BE2C (cell line): ENCODE results near the gene SLC51B.

Experiments used
- DNase-seq: peaks from one replicate; pipeline ENCODE4 v3.0.0-alpha.2; 2020
- H3K27me3 ChIP-seq: fragments of 250-450 bp; sonication (Bioruptor Pico); 2 replicates; pipeline ENCODE4 v1.5.1; 2020; ENCODE audit warnings: mild to moderate bottlenecking
- H3K36me3 ChIP-seq: fragments of 250-450 bp; sonication (Bioruptor Pico); 2 replicates; pipeline ENCODE4 v1.5.1; 2020; ENCODE audit warnings: mild to moderate bottlenecking
- H3K4me1 ChIP-seq: fragments of 250-450 bp; sonication (Bioruptor Pico); 2 replicates; pipeline ENCODE4 v1.5.1; 2020
- H3K4me3 ChIP-seq: 2 replicates; pipeline ENCODE4 v1.5.1; 2011; ENCODE audit warnings: low read depth, low read length
- H3K9me3 ChIP-seq: fragments of 250-450 bp; sonication (Bioruptor Pico); 2 replicates; pipeline ENCODE4 v1.5.1; 2020
- TF ChIP-seq, protein P1 (sequence below): IDR thresholded peaks from 2 replicates; pipeline ENCODE4 v1.5.1; 2012; ENCODE audit warnings: mild to moderate bottlenecking, low read depth, low read length

SLC51B gene

DNA sequence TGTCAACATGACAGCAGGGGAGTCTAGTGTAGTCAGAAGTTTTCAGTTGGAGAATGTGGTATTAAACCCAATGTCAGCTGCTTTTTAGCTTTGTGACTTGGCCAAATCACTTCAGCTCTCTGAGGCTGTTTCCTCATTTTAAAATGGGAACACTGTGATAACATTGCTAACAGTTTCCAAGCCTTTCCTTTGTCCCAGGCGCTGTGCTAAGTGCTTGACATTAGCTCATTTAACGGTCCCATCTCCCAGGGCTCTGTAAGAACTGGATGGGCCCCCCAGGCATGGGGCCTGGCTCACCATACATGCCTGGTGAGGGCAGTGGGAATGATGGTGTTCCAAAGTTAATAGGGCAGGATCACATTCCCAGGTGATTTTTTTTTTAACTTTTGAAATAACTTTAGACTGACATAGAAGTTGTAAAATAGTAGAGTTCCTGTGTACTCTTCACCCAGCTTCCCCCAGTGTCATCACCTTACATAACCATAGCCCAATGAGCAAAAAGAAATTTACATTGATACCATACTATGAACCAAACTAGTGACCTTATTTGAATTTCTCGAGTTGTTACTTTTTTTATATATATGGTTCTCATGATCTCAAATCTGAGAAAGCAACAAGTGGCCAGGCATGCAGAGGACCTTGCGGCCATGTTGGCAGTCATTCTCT, 14.9 kb downstream of the SLC51B start:
- TF ChIP-seq, protein P1, sequence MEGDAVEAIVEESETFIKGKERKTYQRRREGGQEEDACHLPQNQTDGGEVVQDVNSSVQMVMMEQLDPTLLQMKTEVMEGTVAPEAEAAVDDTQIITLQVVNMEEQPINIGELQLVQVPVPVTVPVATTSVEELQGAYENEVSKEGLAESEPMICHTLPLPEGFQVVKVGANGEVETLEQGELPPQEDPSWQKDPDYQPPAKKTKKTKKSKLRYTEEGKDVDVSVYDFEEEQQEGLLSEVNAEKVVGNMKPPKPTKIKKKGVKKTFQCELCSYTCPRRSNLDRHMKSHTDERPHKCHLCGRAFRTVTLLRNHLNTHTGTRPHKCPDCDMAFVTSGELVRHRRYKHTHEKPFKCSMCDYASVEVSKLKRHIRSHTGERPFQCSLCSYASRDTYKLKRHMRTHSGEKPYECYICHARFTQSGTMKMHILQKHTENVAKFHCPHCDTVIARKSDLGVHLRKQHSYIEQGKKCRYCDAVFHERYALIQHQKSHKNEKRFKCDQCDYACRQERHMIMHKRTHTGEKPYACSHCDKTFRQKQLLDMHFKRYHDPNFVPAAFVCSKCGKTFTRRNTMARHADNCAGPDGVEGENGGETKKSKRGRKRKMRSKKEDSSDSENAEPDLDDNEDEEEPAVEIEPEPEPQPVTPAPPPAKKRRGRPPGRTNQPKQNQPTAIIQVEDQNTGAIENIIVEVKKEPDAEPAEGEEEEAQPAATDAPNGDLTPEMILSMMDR: no peak

DNA sequence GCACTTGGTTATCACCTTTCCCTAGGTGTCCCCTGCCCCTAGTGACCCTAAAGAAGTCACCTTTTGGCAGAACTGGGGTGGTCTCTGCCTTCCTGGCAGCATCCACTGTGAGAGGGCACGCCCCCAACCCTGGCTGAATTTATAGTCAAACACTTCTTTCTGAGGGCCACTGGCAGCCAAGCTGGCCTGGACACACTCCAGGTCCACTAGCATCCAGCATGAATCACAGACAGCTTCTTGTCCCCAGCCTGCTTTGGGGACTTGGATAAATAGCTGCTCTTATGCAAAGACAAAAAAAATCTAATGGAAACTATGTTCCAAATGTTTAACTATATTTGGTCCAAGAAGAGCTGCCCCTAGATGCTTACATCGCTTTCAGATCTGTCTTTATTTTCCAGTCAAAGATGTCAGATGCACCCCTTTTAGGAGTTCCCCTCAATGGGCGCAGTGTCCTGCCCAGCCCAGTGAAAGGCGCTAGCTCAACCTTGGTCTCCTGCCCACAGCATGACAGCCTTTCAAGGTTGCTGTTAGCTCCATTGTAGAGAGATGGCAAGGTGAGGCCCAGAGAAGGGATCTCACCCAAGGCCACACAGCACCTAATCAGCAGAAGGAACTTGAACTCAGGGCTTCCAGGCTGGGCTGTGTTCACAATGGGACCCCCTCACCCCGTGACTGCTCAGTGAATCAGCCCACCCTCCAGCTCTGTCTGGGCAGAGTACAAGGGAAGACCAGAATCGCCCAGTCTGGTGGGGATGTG, 15.6 kb downstream of the SLC51B start:
- no peaks in the 10 kb centered on the region for H3K36me3 ChIP-seq
- no peaks in the 10 kb centered on the region for H3K9me3 ChIP-seq
- H3K4me1 ChIP-seq: no peaks in the 10 kb centered on the region
- no peak overlapping the region for H3K4me3 ChIP-seq
- no peaks in the 10 kb centered on the region for H3K27me3 ChIP-seq
- TF ChIP-seq, protein P1: no peak
- DNase-seq: no peak

More for the DNA sequence above, 14.9 kb downstream of the SLC51B start:
- DNase-seq: no peak
- Histone ChIP-seq H3K9me3 (no peaks in the 10 kb centered on the region), H3K4me3 (no peak overlapping the region), H3K4me1 (no peaks in the 10 kb centered on the region), H3K36me3 (no peaks in the 10 kb centered on the region), H3K27me3 (no peaks in the 10 kb centered on the region)

DNA sequence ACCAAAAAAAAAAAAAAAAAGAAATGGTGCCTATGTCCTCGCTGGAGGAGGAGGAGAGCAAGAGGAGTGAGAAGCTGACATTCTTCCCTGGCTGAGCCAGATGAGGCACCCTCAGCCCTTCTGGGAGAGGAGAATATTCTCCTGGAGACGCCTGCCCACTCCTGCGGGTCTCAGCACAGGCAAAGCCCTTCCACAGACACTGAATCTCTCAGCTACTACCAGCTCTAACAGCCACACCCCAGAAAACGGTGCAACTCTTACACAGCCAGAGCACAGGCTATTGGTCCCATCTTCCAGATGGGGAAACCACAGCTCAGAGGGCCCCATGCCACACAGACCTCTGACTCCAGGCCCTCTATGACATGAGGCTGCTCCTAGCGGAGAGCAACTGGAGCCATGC, 16.9 kb downstream of the SLC51B start:
- Histone ChIP-seq H3K9me3 (no peaks in the 10 kb centered on the region), H3K4me1 (no peaks in the 10 kb centered on the region), H3K4me3 (no peak overlapping the region), H3K27me3 (no peaks in the 10 kb centered on the region), H3K36me3 (no peaks in the 10 kb centered on the region)
- no peak for DNase-seq
- TF ChIP-seq, protein P1: no peak

DNA sequence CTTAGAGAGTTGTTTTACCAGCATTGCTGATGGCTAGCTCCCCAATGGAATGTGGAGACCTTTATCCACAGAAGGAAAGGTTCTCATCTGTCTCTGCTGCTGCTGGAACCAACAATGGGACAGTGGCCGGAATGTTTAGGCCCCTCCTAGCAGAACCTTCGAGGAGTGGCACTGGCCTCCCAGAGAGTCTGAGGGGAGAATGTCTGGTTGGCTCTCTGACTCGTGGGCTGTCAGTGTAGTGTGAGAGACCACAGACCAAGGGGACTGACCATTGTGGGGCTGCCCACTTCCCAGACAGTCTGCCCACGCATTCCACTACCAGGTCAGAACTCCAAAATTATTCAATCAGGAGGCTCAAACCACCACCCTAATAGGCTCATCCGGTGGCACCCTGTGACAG, 17.5 kb downstream of the SLC51B start:
- H3K9me3 ChIP-seq: no peaks in the 10 kb centered on the region
- H3K36me3 ChIP-seq: no peaks in the 10 kb centered on the region
- H3K4me3 ChIP-seq: no peak overlapping the region
- no peaks in the 10 kb centered on the region for H3K4me1 ChIP-seq
- no peak for DNase-seq
- TF ChIP-seq, protein P1: no peak
- H3K27me3 ChIP-seq: no peaks in the 10 kb centered on the region

DNA sequence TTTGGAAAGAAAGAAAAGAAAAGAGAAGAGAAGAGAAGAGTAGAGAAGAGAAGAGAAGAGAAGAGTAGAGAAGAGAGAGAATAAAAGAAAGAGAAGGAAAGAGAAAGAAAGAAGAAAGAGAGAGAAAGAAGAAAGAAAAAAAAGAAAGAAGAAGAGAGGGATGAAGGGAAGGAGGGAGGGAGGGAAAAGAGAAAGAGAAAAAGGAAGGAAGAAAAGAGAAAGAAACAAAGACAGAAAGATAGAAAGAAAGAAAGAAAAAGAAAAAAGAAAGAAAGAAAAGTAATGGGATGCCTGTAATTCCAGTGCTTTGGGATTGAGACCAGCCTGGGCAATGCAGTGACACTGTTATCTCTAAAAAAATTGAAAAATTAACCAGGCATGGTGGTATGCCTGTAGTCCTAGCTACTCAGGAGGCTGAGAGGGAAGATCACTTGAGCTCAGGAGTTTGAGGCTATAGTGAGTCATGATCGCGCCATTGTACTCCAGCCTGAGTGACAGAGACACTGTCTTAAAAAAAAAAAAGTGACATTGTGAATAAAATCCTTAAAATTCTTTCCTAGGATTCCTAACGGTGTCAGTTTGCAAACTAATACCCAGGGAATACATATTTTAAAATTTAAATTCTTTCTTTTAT, 20.9 kb downstream of the SLC51B start:
- no peaks in the 10 kb centered on the region for H3K27me3 ChIP-seq
- DNase-seq: no peak
- H3K4me1 ChIP-seq: no peaks in the 10 kb centered on the region; the same call in 1 of the 2 replicates
- no peaks in the 10 kb centered on the region for H3K36me3 ChIP-seq
- H3K9me3 ChIP-seq: no peaks in the 10 kb centered on the region
- H3K4me3 ChIP-seq: no peak overlapping the region
- TF ChIP-seq, protein P1: no peak
